WTC11 (cell line): Measurements from ENCODE around the gene MZF1. TPM values are rescaled to one million over a fixed set of nuclear protein-coding genes. Genes with fewer than 3 reads are reported as not detected.

Source experiments
- ATAC-seq: fragments of 200-7000 bp; cut with Tn5 transposase; 2 replicates; pipeline ENCODE4 v1.10.0; 2021; ENCODE audit warnings: mild to moderate bottlenecking, moderate library complexity
- CTCF ChIA-PET: fragments of 300-600 bp; sonication (Branson Sonifier 250); formaldehyde crosslinking; loops from one replicate; lab custom pipeline; 2021; ENCODE audit warnings: antibody characterized with exemption; lab: Charles Lee
- POLR2A ChIA-PET: fragments of 350-600 bp; sonication (Branson Sonifier 250); formaldehyde crosslinking; loops from one replicate; lab custom pipeline; 2021; ENCODE audit warnings: antibody characterized with exemption; lab: Charles Lee
- DNase-seq: peaks from one replicate; pipeline ENCODE4 v3.0.0; 2021; ENCODE audit warnings: low spot score
- H3K27ac Mint-ChIP-seq: 2 replicates; pipeline ENCODE4 v1.8.0; 2021; ENCODE audit warnings: mixed read lengths
- H3K27me3 Mint-ChIP-seq: 2 replicates; pipeline ENCODE4 v1.8.0; 2021; ENCODE audit warnings: low read depth, mild to moderate bottlenecking, moderate library complexity, mixed read lengths
- H3K36me3 Mint-ChIP-seq: 2 replicates; pipeline ENCODE4 v1.8.0; 2021; ENCODE audit warnings: mixed read lengths
- H3K4me1 Mint-ChIP-seq: 2 replicates; pipeline ENCODE4 v1.8.0; 2022; ENCODE audit warnings: mixed read lengths
- H3K4me3 Mint-ChIP-seq: 2 replicates; pipeline ENCODE4 v1.8.0; 2021; ENCODE audit warnings: mild to moderate bottlenecking, moderate library complexity, mixed read lengths
- H3K9me3 Mint-ChIP-seq: 2 replicates; pipeline ENCODE4 v1.8.0; 2021; ENCODE audit warnings: mixed read lengths
- AFF4 ChIP-seq: sonication (generic); formaldehyde crosslinking; IDR thresholded peaks from 2 replicates; pipeline ENCODE4 v1.8.1; 2023; ENCODE audit warnings: mild to moderate bottlenecking, missing genetic modification reagents, borderline replicate concordance
- CDX4 ChIP-seq: fragments of 250-450 bp; sonication (Bioruptor Pico); IDR thresholded peaks from 2 replicates; pipeline ENCODE4 v1.9.0; 2021; ENCODE audit warnings: moderate library complexity, mild to moderate bottlenecking, inconsistent platforms, borderline replicate concordance
- CREB1 ChIP-seq: sonication (generic); formaldehyde crosslinking; IDR thresholded peaks from 2 replicates; pipeline ENCODE4 v1.8.0; 2023; ENCODE audit warnings: mild to moderate bottlenecking, missing genetic modification reagents
- E2F5 ChIP-seq: sonication (generic); formaldehyde crosslinking; IDR thresholded peaks from 2 replicates; pipeline ENCODE4 v1.8.1; 2022; ENCODE audit warnings: mild to moderate bottlenecking, moderate library complexity, missing genetic modification reagents
- FOXK1 ChIP-seq: sonication (generic); formaldehyde crosslinking; IDR thresholded peaks from 2 replicates; pipeline ENCODE4 v1.8.0; 2022; ENCODE audit warnings: mild to moderate bottlenecking, moderate library complexity, missing genetic modification reagents
- FOXP4 ChIP-seq: sonication (generic); formaldehyde crosslinking; IDR thresholded peaks from 2 replicates; pipeline ENCODE4 v1.8.0; 2022; ENCODE audit warnings: mild to moderate bottlenecking, missing genetic modification reagents
- IRF2 ChIP-seq: sonication (generic); formaldehyde crosslinking; IDR thresholded peaks from 2 replicates; pipeline ENCODE4 v1.8.0; 2022; ENCODE audit warnings: low read depth, missing genetic modification reagents, borderline replicate concordance
- MXD4 ChIP-seq: fragments of 250-450 bp; sonication (Bioruptor Pico); IDR thresholded peaks from 2 replicates; pipeline ENCODE4 v1.8.0; 2021; ENCODE audit warnings: mild to moderate bottlenecking, moderate library complexity, borderline replicate concordance
- NR1H2 ChIP-seq: sonication (generic); formaldehyde crosslinking; IDR thresholded peaks from 2 replicates; pipeline ENCODE4 v1.9.0; 2021; ENCODE audit warnings: mild to moderate bottlenecking, moderate library complexity, missing genetic modification reagents
- PREB ChIP-seq: sonication (generic); formaldehyde crosslinking; IDR thresholded peaks from 2 replicates; pipeline ENCODE4 v1.8.1; 2022; ENCODE audit warnings: mild to moderate bottlenecking, missing genetic modification reagents, moderate library complexity, borderline replicate concordance
- SMAD3 ChIP-seq: sonication (generic); formaldehyde crosslinking; IDR thresholded peaks from 2 replicates; pipeline ENCODE4 v1.8.0; 2022; ENCODE audit warnings: missing genetic modification reagents, mild to moderate bottlenecking, borderline replicate concordance
- SMAD4 ChIP-seq: sonication (generic); formaldehyde crosslinking; IDR thresholded peaks from 2 replicates; pipeline ENCODE4 v1.8.0; 2022; ENCODE audit warnings: mild to moderate bottlenecking, missing genetic modification reagents
- STAT6 ChIP-seq: sonication (generic); formaldehyde crosslinking; conservative IDR thresholded peaks from 2 replicates; pipeline ENCODE4 v1.8.1; 2023; ENCODE audit warnings: mild to moderate bottlenecking, low read depth, missing genetic modification reagents, moderate library complexity
- TEAD1 ChIP-seq: sonication (generic); formaldehyde crosslinking; IDR thresholded peaks from 2 replicates; pipeline ENCODE4 v1.8.0; 2022; ENCODE audit warnings: mild to moderate bottlenecking, missing genetic modification reagents
- ZBTB21 ChIP-seq: sonication (generic); formaldehyde crosslinking; IDR thresholded peaks from 2 replicates; pipeline ENCODE4 v1.8.1; 2023; ENCODE audit warnings: mild to moderate bottlenecking, missing genetic modification reagents, borderline replicate concordance
- ZMAT4 ChIP-seq: fragments of 250-450 bp; sonication (Bioruptor Pico); IDR thresholded peaks from 2 replicates; pipeline ENCODE4 v1.9.0; 2021; ENCODE audit warnings: mild to moderate bottlenecking
- ZNF263 ChIP-seq: sonication (generic); formaldehyde crosslinking; IDR thresholded peaks from 2 replicates; pipeline ENCODE4 v1.8.1; 2022; ENCODE audit warnings: low read depth, mild to moderate bottlenecking, moderate library complexity, missing genetic modification reagents
- total RNA-seq: library from RNA; stranded (reverse); gene quantifications from 3 replicates; pipeline ENCODE4 v1.2.3, GENCODE V29; 2021

MZF1 gene
- total RNA-seq, 1 experiment from 2014 or later = 22.2 TPM

GRCh38 chr19:58569191-58569942 lies 3.8 kb downstream of the MZF1 start:
- H3K27ac Mint-ChIP-seq = no peak overlapping the region
- H3K9me3 Mint-ChIP-seq = no peaks in the 10 kb centered on the region
- H3K4me1 Mint-ChIP-seq = peaks cover 14% of the 10 kb centered on the region
- peak; percentile 5 for DNase-seq
- no peak for TF ChIP-seq IRF2 (CRISPR knock-in tag)
- no peak for TF ChIP-seq FOXK1 (CRISPR knock-in tag)
- TF ChIP-seq FOXP4 = no peak
- no peak for TF ChIP-seq E2F5 (CRISPR knock-in tag)
- TF ChIP-seq ZBTB21 (CRISPR knock-in tag) = no peak
- no peak for TF ChIP-seq CDX4 (CRISPR knock-in tag)
- no peak for TF ChIP-seq ZNF263 (CRISPR knock-in tag)
- no peak for TF ChIP-seq TEAD1 (CRISPR knock-in tag)
- no peak for TF ChIP-seq STAT6
- no peak for TF ChIP-seq NR1H2
- TF ChIP-seq PREB = no peak
- H3K27me3 Mint-ChIP-seq = peaks cover 7% of the 10 kb centered on the region
- POLR2A ChIA-PET = no interaction called here
- CTCF ChIA-PET = no interaction called here
- H3K4me3 Mint-ChIP-seq = no peak overlapping the region; the same call in 1 of the 2 replicates
- ATAC-seq = no peak
- peaks cover 15% of the 10 kb centered on the region; the same call in 1 of the 2 replicates for H3K36me3 Mint-ChIP-seq

GRCh38 chr19:58568453-58569130 lies 4.5 kb downstream of the MZF1 start:
- DNase-seq (no peak), ATAC-seq (no peak)
- H3K9me3 Mint-ChIP-seq = no peaks in the 10 kb centered on the region
- no peak overlapping the region for H3K27ac Mint-ChIP-seq
- H3K36me3 Mint-ChIP-seq = peaks cover 15% of the 10 kb centered on the region; the same call in 1 of the 2 replicates
- H3K4me1 Mint-ChIP-seq = peaks cover 13% of the 10 kb centered on the region
- H3K27me3 Mint-ChIP-seq = peaks cover 15% of the 10 kb centered on the region
- no peak overlapping the region for H3K4me3 Mint-ChIP-seq
- ChIA-PET CTCF (interaction anchor here (1.2 kb wide), 1 partner anchor 12 kb away, joined by 3 read pairs; no protein-coding TSS in a partner anchor), POLR2A (no interaction called here)
- no peak for TF ChIP-seq SMAD4 (CRISPR knock-in tag)
- no peak for TF ChIP-seq SMAD3 (CRISPR knock-in tag)
- TF ChIP-seq ZBTB21 (CRISPR knock-in tag) = no peak
- no peak for TF ChIP-seq MXD4 (CRISPR knock-in tag)
- TF ChIP-seq CREB1 (CRISPR knock-in tag) = no peak
- TF ChIP-seq ZMAT4 (CRISPR knock-in tag) = no peak
- no peak for TF ChIP-seq AFF4
- TF ChIP-seq FOXP4 = no peak
- no peak for TF ChIP-seq TEAD1 (CRISPR knock-in tag)
- TF ChIP-seq ZNF263 (CRISPR knock-in tag) = no peak
